HEK293 (cell line): ENCODE measurements around the gene CACHD1.

ENCODE experiments used
- BCL11A ChIP-seq: fragments of 450-650 bp; formaldehyde crosslinking; IDR thresholded peaks from 2 replicates; pipeline ENCODE4 v1.5.1; 2016; ENCODE audit warnings: low read depth, missing biosample characterization, missing genetic modification characterization
- ZNF658 ChIP-seq: fragments of 450-650 bp; formaldehyde crosslinking; IDR thresholded peaks from 2 replicates; pipeline ENCODE4; 2016; ENCODE audit warnings: missing biosample characterization, missing genetic modification characterization

- TF ChIP-seq BCL11A (tag by site-specific recombination) (no peak), ZNF658 (tag by site-specific recombination) (no peak)
Measured at GRCh38 chr1:64426681-64427080, 43.2 kb upstream of the CACHD1 start.
